GM12873 (cell line): ENCODE measurements around the gene N4BP3.

ENCODE experiments used
- CTCF ChIP-seq: IDR thresholded peaks from 2 replicates; pipeline ENCODE4 v1.5.1; 2012; ENCODE audit warnings: low read depth, mild to moderate bottlenecking, moderate library complexity, low read length, control low read depth; ENCODE audit not compliant: insufficient read depth; ENCODE audit errors: missing control alignments

Gene N4BP3, protein sequence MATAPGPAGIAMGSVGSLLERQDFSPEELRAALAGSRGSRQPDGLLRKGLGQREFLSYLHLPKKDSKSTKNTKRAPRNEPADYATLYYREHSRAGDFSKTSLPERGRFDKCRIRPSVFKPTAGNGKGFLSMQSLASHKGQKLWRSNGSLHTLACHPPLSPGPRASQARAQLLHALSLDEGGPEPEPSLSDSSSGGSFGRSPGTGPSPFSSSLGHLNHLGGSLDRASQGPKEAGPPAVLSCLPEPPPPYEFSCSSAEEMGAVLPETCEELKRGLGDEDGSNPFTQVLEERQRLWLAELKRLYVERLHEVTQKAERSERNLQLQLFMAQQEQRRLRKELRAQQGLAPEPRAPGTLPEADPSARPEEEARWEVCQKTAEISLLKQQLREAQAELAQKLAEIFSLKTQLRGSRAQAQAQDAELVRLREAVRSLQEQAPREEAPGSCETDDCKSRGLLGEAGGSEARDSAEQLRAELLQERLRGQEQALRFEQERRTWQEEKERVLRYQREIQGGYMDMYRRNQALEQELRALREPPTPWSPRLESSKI

DNA sequence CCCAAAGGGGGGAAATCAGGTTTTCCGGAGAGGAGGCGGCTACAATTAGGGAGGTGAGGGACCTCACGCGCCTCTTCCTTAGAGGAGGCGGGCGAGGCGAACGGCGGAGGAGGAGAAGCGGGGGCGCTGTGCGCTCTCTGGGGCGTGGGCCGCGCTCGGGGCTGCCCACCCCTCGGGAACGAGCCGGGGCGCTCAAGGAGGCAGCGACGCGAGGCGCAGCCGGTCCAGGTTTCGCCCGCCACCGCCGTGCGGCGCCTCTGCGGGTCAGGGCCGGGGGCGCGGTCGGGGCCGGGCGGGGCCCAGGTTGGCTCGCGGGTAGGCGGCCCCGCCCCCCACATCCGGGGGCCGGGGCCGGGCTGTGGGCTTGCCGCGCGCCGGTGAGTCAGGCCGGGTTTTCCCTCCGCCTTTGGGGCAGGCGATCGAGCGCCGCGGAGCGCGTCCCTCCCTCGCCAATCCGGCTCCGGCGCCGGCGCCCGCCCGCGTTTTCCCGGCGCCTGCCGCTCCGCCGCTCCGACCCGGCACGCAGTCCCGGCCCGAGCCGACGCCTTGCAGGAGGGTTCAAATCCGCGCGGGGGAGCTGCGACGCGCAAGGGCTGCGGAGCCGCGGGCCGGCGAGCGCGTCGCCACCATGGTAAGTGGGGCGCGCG, at the start of gene N4BP3:
Gene N4BP3, plus strand, starts transcription at position 392 of the 647 bp plus-strand sequence. CDS start 6,052 bp downstream, outside the sequence.
- TF ChIP-seq CTCF: peak; percentile 31

DNA sequence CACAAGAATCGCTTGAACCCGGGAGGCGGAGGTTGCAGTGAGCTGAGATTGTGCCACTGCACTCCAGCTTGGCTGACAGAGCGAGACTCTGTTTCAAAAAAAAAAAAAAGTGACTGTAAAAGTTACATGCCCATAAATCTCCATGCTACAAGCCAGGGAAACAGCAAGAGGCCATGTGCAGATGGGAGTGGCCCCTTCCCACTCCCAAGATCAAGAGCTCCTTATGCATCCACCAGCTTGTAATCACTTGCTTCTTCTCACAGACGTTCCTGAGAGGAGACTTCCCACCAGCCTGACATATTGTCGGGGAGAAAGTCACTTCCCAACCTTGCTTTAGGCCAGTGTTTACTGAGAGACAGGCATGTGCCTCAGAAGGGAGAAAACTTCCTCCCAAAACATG, 45.6 kb upstream of the N4BP3 start:
- TF ChIP-seq CTCF: no peak

DNA sequence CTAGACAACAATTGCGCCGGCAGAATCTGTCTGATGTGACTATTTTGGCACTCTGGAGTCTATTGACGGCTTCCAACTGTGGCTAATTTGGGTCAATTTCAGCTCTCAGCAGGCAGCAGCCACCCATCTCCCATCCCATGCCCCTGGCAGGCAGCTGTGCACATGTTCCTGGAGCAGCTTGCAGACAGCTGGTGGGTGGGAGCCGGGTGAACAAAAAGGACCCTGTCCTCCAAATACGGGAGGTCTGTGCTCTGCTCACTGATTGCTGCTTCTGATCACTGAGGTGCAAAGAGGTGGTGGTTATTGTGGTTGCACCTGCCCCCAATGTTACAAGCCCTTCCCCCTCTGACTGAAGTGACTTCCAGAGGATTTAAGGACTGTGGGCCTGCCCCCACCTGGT, 45.0 kb upstream of the N4BP3 start:
- TF ChIP-seq CTCF: no peak

- TF ChIP-seq CTCF: peak; percentile 73
Observed at GRCh38 chr5:178069909-178070308, 43.4 kb upstream of the N4BP3 start.

DNA sequence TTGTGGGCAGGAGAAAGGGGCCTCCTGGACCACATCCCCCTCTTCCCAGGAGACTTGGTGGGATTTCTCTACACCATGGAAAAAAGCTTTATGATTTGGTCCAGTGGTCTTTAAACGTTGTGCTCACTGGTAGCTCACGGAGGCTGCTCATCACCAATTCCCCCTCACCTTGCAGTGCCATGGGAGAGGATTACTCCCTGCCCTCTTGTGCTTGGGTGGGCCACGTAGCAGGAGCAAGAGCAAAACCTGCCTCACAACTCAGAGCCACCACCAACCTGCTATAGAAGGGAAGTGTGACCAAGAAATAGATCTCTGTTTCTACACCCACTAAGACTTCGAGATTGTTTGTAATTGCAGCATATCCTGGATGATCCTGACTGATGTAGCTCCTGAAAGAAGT, 42.2 kb upstream of the N4BP3 start:
- no peak for TF ChIP-seq CTCF

GRCh38 chr5:178072749-178073148, 40.6 kb upstream of the N4BP3 start:
- TF ChIP-seq CTCF: no peak

- peak; percentile 41 for TF ChIP-seq CTCF
Observed at GRCh38 chr5:178074266-178074952, 38.9 kb upstream of the N4BP3 start.
